H54 (cell line): Measurements from ENCODE around the gene RAX.

Experiments
- DNase-seq: peaks from one replicate; pipeline ENCODE4 v3.0.0; 2011; ENCODE audit warnings: low spot score, mixed read lengths; ENCODE audit not compliant: insufficient read length
- FAIRE-seq: peaks from 3 replicates; lab custom pipeline; 2011; peaks lifted over from hg19 to GRCh38; lab: Jason Lieb, UNC
- POLR2A ChIP-seq: IDR thresholded peaks from 2 replicates; pipeline ENCODE4 v1.6.1; 2011; ENCODE audit warnings: low read depth, mild to moderate bottlenecking, low read length

Gene RAX

DNA sequence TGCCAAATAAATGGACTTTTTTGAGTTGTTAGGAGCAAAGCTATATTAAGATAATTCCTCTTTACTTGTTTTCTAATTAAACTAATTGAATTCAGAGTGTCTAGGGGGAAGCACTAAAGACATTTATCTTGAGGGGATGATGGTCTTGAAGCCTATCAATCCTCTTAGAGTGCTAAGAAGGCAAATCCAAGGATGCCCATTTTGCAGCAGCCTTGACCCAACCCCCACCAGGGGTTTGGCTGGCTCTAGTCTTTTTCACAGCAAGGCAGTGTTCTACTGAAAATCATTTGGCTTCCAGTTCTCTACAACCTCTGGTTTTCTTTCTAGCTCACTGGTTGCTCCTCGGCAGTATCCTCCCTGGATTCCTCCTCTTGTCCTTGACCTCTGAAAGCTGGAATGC is 6.5 kb upstream of the RAX start:
- FAIRE-seq (no peak), DNase-seq (no peak)
- no peak for TF ChIP-seq POLR2A

DNA sequence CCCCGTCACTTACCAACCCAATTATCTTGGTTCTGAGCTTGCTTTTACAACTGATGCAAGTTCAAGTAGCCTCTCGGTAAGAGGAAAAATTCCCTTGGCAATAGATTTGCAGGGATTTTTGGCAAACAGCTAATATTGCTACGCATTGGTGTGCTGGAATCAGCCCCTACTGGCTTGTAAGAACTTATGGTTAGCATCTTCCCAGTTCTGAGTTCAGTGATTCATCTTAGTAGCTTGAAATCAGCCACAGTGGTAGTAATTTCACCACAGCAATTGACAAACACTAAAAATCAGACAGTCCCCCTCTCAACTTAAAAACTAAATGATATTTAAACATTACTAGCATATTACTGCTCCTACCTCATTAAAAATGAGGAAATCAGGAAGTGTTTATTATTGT is 5.9 kb upstream of the RAX start:
- TF ChIP-seq POLR2A, result no peak
- DNase-seq (no peak), FAIRE-seq (no peak)

DNA sequence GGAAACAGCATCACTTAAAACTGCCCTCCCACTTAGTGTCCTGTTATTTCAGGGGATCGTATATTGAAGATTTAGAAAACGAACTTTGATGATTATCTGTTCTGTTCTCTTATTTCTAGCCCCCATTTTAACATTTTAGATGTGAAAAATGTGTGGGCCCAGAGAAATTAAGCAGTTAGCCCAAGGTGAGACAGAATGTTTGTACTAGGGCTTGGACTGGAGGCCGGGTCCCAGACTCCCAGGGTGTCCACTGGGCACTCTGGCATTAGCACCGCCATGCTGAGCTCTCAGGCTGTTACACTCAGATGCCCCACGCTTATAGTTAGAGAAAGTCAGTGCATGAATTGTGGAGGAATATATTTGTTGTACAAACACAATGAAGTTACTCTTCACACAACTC is 5.5 kb upstream of the RAX start:
- FAIRE-seq (no peak), DNase-seq (no peak)
- no peak for TF ChIP-seq POLR2A

DNA sequence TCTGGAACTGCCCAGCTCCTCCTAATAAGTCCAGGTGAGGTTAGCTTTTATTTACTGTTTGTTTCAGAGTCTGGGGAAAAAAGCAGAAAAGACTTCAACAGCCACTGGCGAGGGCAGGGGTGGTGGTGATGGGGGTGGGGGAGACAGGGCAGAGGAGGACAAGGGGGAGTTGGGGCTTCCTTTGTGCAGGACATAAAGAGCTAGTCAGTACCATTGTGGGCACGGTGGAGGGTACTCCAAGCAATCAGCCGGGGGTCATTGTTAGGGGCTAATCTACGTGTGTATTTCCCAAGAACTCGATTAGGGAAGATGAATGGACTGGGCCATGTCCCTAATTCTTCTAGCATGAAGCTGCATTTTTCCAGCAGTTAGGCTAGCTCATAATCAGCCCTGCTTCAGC is 2.8 kb upstream of the RAX start:
- DNase-seq, result no peak
- no peak for TF ChIP-seq POLR2A
- FAIRE-seq, result no peak

DNA sequence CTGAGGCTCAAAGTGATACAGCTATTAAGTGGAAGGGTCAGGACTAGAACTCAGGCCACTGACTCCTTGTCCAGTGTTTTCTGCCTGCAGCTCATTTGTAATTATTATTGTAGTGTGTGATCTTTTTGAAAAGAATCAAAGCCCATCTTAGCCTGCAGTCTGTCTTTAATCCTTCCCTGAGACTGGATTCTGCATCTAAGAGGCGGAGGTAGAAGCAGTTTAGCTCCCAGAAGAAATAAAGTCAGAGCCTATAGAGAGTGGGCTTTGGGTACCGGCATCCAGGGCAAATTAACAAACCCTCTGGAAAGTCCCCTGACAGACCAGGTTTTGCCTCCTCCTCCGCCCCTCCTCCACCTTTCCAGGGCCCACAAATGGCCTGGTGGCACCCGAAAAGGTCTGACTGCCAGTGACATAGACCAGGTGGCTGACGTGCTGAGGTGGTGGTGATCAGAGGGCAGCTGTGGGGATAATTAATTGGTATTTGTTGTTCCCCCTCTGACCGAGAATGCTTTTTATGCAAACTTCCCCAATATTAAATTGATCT is 2.2 kb upstream of the RAX start:
- no peak for DNase-seq

DNA sequence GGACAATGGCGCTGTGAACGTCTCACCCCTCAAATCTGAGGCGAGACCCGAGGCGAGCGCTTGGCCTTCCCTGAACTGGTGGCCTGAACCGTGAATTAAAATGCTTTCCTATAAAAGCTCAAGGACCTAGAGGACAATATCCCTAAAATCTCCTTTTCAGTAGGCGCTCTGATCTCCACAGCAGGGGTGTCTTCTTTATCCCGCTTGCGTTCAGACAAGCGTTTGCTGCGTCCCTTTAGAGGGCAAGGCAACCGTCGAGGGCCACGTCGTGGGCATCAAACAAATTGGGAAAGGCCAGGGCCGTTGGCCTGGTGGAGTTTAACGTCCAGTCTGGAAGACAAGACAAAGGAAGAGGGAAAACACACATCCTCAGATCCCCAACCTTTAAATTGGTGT is 1.3 kb upstream of the RAX start:
- TF ChIP-seq POLR2A, result no peak
- FAIRE-seq (no peak), DNase-seq (no peak)

More for the DNA sequence above, 2.2 kb upstream of the RAX start:
- TF ChIP-seq POLR2A, result no peak
- no peak for FAIRE-seq

DNA sequence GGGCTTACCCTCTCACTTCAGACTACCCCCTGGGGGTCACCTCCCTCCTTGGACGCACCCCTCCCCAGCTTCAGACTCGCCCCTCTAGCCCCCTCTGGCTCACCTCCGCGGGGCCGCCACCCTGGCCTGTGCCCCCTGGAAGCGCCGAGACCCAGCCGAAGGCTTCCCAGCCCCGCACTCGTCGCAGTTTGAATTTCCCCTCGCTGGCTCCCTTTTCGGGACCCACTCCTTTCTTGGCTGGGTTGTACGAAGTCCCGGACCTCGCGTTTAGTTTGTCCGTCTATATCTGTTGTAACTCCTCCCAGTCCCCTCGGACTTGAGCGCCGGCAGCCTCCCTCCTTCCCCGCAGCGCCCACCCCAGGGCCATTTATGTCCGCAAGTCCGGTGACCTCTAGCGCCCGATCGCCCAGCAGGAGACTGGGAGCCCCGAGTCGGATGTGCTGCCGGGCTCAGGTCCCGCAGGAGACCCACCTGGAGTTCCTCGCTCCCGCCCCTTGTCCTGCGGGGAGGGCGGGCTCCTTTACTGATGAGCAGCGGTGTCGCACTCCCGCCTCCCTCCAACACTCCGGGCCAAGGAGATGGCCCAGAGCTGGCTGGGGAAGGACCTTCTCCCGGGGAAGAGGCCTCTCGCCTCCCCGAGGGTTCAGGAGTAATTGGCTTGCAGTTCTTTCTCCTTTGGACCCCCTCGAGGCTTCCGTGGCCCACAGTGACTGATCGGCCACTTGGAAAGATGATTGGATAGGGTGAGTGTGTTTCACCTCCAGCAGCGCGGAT is 692 bp upstream of the RAX start:
- TF ChIP-seq POLR2A, result no peak
- FAIRE-seq (no peak), DNase-seq (no peak)

DNA sequence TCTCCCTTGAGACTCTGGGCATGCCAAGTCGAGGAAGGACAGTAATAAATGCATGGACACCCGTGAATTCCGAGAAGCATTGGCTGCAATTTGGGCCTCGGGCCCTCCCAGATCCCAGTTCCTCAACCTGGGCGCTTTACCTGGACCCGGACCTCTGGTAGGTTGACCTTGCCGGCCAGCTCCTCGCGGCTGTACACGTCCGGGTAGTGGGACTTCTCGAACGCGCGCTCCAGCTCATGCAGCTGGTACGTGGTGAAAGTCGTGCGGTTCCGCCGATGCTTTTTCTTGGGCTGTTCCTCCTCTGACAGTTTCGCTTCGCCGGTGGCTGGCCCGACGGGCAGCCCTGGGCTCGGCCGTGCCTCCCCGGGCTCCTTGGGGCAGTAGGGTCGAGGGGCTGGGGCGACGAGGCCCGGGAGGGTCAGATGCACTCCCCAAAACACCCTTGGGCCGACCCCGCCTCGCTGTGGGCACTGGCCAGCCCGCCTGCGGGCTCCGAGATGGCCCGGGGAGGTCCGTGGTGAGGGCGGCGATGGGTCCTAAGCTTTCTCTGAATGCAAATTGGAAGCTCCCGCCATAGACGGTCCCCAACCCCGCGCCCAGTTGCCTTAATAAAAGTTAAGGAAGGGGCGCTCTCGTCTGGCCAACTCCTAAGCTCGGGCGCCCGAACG is 899 bp downstream of the RAX start:
- no peak for FAIRE-seq
- DNase-seq, result no peak
- no peak for TF ChIP-seq POLR2A

DNA sequence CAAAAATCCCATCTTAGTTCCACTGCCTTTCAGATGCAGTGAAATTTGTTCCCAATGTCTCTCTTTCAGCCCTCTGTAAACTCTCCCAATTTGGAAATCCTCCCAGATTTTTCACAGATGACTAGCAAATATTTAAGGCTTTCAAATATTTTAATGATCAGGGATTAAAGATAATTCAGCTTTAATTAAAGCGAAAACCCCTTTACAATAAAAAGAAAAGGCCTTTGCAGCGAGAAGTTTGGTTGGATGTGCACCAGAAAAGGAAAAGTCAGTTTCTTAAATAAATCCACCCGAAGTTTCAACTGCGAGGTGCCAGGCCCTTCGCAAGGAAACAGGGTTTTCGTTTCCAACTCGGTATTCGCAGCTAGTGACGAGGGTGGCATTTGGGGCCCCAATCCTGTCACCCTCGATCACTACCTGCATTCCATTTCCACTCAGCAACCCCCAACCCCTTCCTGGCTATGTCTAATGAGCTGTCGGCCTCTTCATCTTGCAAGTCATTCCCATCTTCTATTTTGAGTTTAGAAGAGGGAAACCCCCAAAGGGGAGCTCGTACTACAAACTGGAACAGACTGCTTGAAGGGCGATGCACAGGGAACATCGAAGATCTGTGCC is 1.5 kb downstream of the RAX start:
- FAIRE-seq, result no peak
- TF ChIP-seq POLR2A, result no peak

DNA sequence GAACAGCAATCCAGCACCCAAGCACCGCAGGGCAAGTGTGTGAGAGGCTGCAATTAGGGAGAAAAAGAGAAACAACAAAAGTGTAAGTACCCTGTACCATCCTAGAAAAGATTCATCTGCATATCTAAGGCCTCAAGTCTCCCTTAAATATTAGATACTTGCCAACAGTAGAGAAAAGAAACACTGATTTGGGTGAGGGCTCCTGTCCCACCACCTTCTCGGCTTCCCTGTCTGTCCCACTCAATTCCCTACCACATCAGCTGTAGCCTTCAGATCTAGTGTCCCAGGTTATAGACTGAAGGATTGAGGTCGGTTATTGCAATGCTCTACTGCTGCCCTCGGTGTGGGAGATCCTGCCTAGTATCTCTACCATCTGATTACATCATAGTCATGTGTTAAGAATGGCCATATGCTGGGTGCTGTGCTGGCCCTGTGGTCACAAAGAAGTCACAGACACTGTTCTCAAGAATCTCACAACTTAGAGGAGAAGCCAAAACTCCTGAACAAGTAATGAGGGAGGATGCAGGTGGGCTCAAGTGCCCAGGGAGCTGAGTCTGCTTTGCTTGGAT is 2.5 kb downstream of the RAX start:
- no peak for TF ChIP-seq POLR2A
- FAIRE-seq (no peak), DNase-seq (no peak)

More for the DNA sequence above, 1.5 kb downstream of the RAX start:
- DNase-seq, result no peak

DNA sequence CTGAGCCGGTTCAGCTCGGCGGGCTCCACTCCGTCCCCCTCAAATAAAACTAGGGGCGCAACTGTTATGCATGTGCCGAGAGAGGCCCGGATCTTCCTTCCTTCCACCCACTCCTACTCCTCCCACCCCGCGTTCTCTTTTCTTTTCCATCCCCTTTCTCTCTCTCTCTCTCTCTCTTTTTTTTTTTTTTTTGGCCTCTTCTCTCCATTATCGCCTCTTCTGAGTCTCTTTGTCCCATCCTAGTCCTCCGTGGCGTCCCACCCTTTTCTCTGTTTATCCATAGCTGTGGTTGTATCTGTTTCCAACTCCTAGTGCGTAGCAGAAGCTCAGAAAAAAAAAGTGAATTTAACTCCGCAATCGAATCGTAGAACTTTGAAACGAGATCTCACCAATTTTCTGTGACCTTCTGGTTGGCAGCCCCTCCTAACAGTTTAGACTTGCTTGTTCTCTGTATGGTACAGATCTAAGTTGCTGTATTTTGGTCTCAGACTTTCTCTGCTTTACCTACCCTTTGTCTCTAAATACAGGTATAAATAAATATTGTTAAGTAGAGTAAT is 3.6 kb downstream of the RAX start:
- DNase-seq (no peak), FAIRE-seq (no peak)

DNA sequence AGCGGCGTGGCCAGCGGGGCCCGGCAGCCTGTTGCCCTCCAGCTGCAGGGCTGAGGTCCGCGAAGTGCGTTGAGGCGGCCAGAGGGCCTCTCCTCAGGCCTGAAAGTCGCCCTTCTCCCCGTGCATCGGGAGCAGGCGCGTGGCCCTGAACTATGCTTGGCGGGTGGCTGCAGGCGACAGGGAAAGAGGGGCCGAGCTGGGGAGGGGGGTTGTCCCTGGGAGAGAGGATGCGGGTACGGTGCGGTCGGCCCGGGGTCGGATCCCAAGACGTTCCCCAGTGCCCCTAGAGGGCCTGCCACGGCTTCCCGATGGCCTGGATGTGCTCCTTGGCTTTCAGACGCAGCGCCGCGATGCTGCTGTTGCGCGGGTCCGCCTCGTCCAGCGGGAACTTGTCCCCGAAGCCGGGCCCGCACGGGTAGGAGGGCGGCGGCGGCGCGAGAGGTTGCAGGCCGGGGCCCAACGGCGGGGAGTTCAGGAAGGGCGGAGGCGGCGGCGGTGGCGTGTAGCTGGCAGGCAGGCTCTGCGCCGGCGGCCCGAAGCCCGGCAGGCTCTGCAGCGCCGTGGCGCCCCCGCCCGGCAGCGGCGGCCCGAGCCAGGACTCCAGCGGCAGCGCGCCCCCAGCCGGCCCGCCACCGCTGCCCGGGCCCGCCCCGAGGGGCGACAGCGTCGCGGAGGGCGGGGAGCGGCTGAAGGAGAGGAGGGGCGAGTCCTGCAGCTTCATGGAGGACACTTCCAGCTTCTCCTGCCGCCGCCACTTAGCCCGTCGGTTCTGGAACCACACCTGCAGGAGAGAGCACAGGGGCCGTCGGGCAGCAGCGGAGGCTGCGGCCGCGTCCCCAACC is 4.3 kb downstream of the RAX start:
- TF ChIP-seq POLR2A, result no peak
- no peak for DNase-seq
- FAIRE-seq, result no peak

More for the DNA sequence above, 3.6 kb downstream of the RAX start:
- no peak for TF ChIP-seq POLR2A

DNA sequence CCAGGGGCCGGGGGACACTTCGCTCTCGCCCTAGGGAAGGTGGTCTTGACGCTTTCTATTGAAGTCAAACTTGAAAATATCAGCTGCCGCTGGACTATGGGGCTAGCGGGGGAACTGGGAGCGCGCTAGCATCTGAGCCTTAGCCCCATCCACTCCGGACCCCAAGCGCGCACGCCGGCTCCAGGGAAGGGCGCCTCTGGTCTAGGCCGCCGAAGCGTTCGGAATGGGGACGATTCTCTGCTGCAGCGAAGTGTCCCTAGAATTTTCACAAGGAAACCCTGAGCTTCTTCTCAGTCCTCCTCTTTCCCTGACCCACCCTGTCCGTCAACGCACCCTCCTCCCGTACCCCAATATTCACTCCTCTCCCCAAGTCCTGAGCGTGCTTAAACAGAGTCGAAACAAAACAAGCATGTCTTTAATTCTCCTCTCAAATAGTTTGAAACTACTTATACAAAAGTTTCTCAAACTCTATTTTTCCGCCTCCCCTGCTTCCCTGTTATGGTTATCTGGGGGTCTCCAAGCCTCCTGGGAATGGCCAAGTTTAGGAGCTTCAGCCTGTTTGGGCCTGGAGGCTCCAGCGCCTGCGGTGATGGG is 5.0 kb downstream of the RAX start:
- DNase-seq, result no peak
- no peak for FAIRE-seq
- no peak for TF ChIP-seq POLR2A
